HEK293 (cell line): Measurements from ENCODE around the gene SWT1.

Experiments
- CTCF ChIP-seq: fragments of 450-650 bp; formaldehyde crosslinking; IDR thresholded peaks from 2 replicates; pipeline ENCODE4 v1.5.1; 2016; ENCODE audit warnings: missing biosample characterization, missing genetic modification characterization
- KLF8 ChIP-seq: fragments of 450-650 bp; formaldehyde crosslinking; IDR thresholded peaks from 2 replicates; pipeline ENCODE4 v1.5.1; 2016; ENCODE audit warnings: missing biosample characterization, missing genetic modification characterization
- REST ChIP-seq: fragments of 450-650 bp; formaldehyde crosslinking; IDR thresholded peaks from 2 replicates; pipeline ENCODE4 v1.5.1; 2016; ENCODE audit warnings: missing biosample characterization, missing genetic modification characterization
- SP2 ChIP-seq: fragments of 450-650 bp; formaldehyde crosslinking; IDR thresholded peaks from 2 replicates; pipeline ENCODE4 v1.5.1; 2016; ENCODE audit warnings: missing biosample characterization, missing genetic modification characterization
- ZNF132 ChIP-seq: fragments of 450-650 bp; formaldehyde crosslinking; IDR thresholded peaks from 2 replicates; pipeline ENCODE4 v1.5.1; 2017; ENCODE audit warnings: missing biosample characterization, missing genetic modification characterization, borderline replicate concordance
- ZNF169 ChIP-seq: fragments of 450-650 bp; formaldehyde crosslinking; IDR thresholded peaks from 2 replicates; pipeline ENCODE4 v1.5.1; 2016; ENCODE audit warnings: missing biosample characterization, missing genetic modification characterization
- ZNF175 ChIP-seq: fragments of 450-650 bp; formaldehyde crosslinking; IDR thresholded peaks from 2 replicates; pipeline ENCODE4 v1.5.1; 2016; ENCODE audit warnings: missing biosample characterization, missing genetic modification characterization
- ZNF416 ChIP-seq: fragments of 450-650 bp; formaldehyde crosslinking; IDR thresholded peaks from 2 replicates; pipeline ENCODE4 v1.5.1; 2016; ENCODE audit warnings: missing biosample characterization, missing genetic modification characterization
- ZNF549 ChIP-seq: fragments of 450-650 bp; IDR thresholded peaks from 2 replicates; pipeline ENCODE4 v1.5.1; 2018; ENCODE audit warnings: missing biosample characterization, missing genetic modification characterization, mild to moderate bottlenecking, inconsistent platforms, moderate library complexity
- ZNF624 ChIP-seq: fragments of 450-650 bp; formaldehyde crosslinking; IDR thresholded peaks from 2 replicates; pipeline ENCODE4 v1.5.1; 2017; ENCODE audit warnings: missing biosample characterization, missing genetic modification characterization
- ZSCAN30 ChIP-seq: fragments of 450-650 bp; IDR thresholded peaks from 2 replicates; pipeline ENCODE4 v1.5.1; 2018; ENCODE audit warnings: missing biosample characterization, mild to moderate bottlenecking, missing genetic modification characterization, moderate library complexity
- TF ChIP-seq, protein P1 (sequence below): fragments of 450-650 bp; formaldehyde crosslinking; IDR thresholded peaks from 2 replicates; pipeline ENCODE4; 2016; ENCODE audit warnings: missing biosample characterization, missing genetic modification characterization

- TF ChIP-seq ZNF624 (tag by site-specific recombination) = no peak
- no peak for TF ChIP-seq REST
- TF ChIP-seq ZNF132 (tag by site-specific recombination) = no peak
- no peak for TF ChIP-seq KLF8
- TF ChIP-seq CTCF (tag by site-specific recombination) = no peak
- TF ChIP-seq ZNF169 (tag by site-specific recombination) = no peak
- TF ChIP-seq, protein P1, sequence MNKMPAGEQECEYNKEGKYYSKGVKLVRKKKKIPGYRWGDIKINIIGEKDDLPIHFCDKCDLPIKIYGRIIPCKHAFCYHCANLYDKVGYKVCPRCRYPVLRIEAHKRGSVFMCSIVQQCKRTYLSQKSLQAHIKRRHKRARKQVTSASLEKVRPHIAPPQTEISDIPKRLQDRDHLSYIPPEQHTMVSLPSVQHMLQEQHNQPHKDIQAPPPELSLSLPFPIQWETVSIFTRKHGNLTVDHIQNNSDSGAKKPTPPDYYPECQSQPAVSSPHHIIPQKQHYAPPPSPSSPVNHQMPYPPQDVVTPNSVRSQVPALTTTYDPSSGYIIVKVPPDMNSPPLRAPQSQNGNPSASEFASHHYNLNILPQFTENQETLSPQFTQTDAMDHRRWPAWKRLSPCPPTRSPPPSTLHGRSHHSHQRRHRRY (tag by site-specific recombination) = no peak
- no peak for TF ChIP-seq SP2 (tag by site-specific recombination)
- no peak for TF ChIP-seq ZNF549 (tag by site-specific recombination)
- no peak for TF ChIP-seq ZNF175 (tag by site-specific recombination)
- TF ChIP-seq ZNF416 (tag by site-specific recombination) = no peak
- no peak for TF ChIP-seq ZSCAN30 (tag by site-specific recombination)
These were observed 134.7 kb downstream of the SWT1 start for GRCh38 chr1:185291652-185292051.
